T-helper 9 cell (primary cell): ENCODE measurements around the gene UNC5C.

Experiments
- DNase-seq: peaks from one replicate; pipeline ENCODE4 v3.0.0-alpha.2; 2020

UNC5C gene

DNA sequence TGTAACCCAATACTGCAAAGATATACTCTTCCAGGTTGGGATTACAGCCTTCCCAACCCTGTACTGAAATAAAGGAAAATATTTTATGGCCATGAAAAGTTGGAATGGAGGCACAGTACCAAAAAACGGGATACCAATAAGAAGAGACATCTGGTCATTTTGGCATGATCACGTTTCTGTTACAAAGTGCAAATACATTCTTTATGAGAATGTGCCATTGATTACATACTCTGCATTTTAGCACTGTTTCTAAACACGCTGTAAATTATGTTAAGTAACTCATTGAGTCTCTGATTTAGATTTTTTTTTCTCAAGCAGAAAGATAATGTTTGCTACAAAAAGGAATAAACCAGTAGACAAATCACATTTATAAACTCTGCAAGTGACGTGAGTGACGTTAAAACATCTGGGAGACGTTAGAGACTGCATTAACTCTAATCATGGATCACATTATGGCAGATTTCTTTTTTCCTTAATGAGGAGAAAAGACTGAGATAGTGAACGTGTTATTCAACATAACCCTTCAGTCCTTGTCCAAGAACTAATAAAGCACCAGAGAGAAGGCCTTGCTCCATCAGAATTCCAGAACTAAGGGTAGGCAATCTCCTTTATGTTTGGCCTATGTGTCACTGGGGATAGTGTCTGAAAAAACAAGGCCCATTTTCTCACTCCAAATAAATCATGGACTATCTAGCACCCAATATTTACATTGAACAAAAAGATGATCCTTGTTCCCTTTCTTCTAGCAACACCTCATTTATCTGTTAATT lies 31.0 kb downstream of the UNC5C start:
- DNase-seq, result no peak

DNA sequence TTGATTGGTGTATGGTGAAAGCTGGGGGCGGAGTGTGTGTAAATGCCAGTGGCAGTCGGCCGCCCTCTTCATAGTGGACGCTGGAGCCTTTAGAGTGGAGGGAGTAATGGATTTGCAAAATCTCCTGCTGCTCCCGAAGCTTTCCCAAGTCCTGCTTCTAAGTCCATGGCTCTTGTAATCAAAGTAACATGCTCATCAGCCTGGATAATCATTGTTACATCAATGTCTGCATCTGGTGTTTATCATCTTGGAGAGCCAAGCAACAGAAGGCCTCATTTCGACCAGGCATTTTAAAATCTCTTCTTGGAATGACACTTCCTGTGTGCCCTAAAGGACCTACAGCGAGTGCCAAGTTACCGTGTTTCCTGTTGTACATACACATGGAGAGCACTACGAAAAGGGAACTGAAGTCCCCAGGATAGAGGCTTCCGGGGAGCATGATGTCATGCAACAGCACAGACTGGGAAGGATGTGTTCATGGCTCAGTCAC lies 32.2 kb downstream of the UNC5C start:
- no peak for DNase-seq

DNA sequence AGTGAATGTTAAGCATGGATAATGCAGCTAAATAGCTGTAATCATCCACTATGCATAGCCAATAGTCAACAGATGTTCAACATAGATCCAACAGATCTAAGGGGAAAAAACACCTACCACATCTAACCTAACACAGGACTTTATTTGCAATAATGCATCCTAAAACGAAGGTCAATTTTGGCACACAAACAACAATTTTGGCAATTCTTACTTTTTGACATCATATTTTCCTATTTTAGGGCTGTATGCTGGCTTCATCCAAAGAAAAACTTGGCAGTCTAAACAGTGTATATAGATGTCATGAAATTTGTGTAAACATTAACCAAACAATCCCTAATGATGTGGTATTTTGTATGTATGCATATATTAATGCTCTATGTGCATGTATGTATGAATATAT lies 33.2 kb downstream of the UNC5C start:
- DNase-seq, result no peak

DNA sequence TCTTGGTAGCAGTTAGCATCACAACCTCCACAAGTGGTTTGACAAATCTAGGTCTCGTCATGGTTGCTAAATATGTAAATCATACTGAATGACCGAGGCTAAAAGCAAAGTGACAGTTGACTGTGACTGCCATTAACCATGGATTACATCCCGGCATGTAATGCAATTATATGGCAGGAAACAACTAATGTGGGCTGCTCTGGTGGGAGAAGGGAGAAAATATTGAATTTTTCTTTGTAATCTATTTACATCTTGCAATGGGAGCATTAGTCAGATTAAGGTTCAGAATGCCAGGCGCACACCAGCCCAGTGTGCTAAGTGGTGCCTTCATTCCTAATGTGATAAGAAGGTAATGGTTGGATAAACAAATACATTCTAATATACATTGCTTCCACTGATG lies 35.8 kb downstream of the UNC5C start:
- DNase-seq, result no peak

DNA sequence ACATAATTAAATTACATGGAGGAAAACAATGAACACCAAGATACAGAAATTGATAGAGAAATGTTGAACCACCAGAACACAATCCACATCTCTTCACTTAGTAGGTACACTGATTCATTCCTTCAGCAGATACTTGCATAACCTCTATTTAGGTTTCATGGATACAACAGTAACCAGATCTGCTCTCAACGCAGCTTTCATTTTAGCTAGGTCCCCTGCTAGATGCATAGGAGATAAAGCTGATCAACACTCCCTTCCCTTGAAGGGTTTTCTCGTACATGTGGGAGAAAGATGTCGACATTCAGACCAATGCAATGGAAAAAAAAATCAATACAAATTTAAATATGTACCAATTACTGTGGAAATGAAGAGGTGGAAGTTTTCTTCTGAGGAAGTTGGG lies 37.3 kb downstream of the UNC5C start:
- DNase-seq, result no peak

DNA sequence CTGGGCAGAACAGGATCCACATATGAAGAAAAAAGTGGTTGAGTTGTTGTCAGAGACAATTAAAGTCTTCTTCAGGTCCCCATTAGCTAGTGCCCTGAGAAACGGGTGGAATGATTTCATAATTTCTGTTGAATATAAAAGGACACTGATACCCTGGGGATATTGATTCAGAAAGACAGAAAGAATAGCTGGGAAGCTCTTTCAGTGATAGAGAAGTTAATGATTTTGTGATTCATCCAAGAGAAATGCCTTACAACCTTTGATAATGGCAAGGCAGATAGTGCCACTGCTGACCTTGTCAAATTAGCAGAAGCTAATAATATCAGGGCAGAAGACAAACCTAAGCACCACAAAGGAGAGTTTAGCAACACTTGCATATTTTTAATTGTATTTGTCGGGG lies 37.9 kb downstream of the UNC5C start:
- no peak for DNase-seq

DNA sequence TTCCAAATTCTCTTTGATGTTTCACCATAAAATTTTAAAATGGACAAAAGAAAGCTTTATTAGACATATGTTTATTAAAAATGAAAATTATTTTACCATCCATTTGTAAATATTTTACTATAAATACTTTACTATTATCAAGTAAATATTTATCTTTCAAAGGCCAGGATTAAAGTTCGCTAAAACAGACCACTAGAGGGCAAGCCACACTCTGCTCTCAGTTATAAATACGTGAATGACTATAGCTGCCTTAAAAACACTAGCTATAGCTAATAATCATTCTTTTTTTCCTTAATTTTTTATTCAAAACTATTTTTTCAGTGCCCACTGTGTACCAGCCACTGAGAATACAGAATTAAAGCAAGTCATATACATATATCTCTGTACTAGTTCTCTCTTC lies 38.6 kb downstream of the UNC5C start:
- DNase-seq, result no peak

DNA sequence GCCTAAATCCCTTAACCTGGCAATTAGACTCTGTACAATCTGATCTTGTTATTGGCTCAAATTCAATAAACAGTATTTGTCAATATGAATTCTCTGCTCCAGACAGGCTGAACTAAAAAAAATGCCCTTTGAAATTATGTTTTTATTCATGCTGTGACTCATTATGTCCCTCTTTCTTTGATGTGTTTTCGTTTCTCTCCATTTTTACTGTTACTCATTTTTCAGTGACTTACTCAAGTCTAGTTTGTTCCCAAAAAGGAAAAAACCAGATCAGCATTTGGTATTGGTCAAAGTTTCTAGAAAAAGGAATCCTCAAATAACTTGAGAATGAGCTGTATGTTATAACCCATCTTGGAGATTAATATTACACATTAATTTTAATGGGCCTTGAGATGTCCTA lies 40.4 kb downstream of the UNC5C start:
- DNase-seq, result no peak

DNA sequence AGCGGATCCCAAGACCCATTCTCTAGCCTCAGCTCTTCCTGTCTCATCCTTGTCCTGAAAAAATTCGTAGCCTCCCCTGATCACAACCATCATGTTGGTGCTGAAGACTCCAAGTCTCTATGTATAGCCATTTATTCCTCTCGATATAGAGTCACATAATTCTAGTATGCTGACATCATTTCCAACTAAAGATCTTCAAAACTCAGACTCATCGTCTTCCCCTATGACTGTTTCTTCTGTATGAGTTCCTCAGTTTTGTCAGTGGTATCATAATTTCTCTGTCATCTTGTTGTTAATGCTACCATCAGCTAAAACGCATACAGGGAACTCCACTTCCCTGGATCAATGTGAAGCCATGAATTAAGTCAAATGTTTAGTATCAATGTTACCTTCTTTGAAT lies 41.2 kb downstream of the UNC5C start:
- no peak for DNase-seq

DNA sequence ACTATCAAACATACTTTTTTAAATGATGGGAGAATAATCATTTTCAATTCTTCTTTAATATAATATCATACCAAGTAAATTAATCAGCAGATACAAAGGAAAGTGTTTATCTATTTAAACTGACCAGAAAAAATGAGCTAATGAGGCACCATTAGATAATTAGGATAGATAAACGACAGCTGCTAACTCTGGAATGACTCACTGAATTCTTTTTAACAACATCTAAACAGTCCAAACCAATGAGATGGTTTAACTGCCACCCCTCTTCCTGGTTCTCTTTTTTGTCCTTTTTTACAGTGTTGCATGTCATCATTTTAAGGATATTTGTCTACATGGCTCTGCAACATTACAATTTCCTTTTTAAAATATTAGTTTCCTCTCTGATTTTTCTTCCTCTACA lies 41.6 kb downstream of the UNC5C start:
- DNase-seq, result no peak

DNA sequence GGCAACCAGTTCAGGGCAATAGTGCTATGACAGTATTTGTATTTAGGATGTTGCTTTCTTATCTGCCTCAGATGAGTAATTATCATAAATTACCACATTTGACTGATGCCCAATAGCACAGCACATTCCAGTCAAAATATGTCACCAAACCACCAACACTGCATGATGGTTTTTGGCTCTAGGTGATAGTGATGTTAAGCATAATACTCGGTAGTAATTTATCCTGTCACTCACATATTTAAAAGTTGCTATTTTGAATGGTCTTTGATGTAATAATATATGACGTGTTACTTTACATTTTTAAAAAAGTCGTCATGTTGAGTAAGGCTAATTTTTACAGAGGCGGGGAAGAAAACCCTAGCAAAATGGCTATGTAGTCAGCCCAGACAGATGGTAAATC lies 42.5 kb downstream of the UNC5C start:
- DNase-seq, result no peak

DNA sequence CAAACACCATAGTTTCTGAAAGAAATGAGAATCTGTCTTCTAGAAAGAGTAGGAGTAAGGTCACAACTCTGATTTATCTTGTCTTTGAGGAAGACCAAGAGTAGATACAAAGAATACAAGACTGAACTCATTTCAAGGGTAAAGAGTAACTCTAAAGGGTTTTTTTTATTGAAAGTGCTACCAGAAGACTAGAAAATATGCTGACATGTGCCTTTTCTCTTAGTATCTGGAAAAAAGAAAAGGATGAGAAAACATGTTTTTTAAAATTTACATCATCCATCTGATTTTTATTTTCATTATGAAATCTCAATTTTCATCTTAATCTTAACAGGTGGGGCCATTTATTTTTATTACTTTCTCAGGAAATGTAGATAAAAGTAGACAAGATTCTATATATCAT lies 43.0 kb downstream of the UNC5C start:
- no peak for DNase-seq

DNA sequence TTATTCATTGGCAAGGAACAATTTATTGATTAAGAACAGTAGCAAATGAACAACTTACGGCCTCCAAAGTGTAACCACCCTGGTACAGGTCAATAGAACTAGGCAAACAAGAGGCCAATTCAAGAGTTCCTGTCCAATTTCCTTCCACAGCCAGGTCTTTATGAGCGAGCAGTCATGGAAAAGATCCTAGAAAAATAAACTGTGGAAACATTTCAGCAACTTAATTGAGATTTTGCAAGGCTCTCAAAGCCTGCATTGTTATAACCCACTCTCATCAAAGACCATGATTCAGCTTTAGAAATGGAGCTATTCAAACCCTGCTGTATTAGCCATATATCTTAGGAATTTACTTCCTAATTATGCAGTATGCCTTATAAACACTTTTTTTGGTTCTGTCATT lies 43.6 kb downstream of the UNC5C start:
- no peak for DNase-seq

DNA sequence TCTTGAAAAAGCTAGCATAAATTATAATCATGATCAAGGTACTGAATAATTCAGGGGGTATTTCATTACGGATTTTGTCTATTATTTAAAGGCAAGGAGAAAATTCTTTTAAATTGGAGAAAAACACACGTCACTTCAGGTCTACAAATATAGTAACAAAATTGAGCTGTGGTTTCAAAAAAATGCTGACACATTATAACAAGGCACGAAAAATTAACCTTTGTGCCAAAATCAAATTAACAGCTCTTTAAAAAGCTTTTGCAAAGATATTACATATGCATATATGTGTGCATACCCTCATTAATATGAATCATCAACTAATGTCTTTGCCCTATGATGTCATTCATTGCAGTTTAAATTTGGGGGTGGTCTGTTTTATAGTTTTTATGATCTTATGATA lies 44.3 kb downstream of the UNC5C start:
- DNase-seq, result no peak

DNA sequence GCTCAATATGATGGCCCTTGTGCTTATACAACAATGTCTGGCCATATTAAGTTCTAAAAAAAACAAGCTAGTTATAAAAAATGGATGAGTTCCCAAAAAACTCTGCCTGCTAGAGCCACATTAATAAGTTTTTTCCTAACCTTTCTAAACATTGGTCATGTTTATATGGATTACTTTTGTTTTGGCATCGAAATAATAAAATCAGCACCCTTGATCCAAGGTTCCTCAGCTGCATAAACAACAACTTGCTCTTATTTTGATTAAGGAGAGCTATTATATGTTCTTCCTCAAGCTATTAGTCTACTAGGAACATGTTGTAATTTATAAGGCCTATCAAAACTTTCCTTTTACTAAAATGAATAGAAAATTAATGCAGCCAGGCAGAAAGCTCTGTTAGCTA lies 48.4 kb downstream of the UNC5C start:
- DNase-seq, result no peak

DNA sequence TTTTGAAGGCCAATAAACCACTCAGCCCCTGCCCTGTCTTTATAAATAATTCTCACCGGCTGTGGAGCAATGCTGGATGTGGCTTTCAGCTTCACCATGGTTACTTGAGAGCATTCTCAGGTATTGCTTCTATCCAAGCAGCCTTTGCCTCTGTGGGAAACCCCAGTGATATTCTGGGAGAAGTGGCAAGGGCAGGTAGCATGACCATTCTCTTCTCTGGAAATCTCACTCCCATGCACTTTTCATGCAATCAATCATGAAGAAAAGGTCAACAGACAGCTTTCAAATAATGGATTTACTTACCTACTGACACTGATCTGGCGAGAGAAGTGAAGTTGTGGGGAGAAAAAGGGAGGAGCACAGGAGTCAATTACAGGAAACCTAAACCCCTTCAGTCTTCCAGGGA lies 49.5 kb downstream of the UNC5C start:
- DNase-seq, result no peak

DNA sequence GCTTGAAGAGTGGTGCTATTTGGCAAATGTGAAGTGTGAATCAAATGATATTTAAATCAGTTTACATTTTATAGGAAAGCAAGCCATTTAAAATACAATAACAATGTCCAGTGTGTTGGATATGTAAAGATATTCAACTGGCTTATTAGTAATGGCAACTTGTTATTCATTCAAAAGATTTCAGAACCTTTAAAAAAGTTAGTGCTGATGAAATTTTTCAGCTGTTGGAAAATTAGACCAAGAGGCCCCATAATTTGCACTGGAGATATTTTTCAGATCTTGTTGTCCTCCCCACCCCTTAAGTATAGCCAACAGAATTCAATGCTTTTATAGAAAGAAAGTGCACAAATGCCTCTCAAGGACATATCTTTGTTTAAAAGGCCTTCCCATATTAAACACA lies 54.6 kb downstream of the UNC5C start:
- DNase-seq, result no peak

DNA sequence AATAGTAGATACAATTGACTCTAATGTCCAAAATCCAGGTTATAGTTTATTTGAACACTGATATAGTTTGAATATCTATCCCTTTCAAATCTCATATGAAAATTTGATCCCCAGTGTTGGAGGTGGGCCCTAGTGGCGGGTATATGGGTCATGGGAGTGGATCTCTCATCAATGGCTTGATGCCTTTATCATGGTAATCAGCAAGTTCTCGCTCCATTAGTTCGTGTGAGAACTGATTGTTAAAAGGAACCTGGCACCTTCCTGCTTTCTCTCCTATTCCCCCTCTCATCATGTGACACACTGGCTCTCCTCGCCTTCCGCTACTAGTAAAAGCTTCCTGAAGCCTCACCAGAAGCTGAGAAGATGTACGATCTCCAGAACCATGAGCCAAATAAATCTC lies 70.1 kb downstream of the UNC5C start:
- no peak for DNase-seq

DNA sequence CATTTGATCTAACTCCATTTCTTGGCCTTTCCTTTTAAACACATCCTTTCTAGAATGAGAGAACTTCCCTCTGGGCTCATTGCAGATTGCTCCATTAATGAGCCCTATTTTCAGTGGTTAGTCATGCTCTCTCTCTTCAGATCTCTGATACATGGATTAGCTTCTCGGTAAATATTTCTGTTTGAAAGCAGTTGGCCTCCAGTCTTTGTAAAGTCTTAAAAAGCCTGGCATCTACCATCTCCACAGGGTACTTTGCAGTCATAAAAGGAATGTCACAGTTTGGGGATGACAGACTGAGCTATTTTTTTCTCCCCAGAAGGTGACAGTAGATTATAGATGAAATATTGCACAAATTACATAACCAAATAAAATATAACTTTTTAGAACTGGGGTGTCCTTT lies 72.7 kb downstream of the UNC5C start:
- DNase-seq, result no peak

DNA sequence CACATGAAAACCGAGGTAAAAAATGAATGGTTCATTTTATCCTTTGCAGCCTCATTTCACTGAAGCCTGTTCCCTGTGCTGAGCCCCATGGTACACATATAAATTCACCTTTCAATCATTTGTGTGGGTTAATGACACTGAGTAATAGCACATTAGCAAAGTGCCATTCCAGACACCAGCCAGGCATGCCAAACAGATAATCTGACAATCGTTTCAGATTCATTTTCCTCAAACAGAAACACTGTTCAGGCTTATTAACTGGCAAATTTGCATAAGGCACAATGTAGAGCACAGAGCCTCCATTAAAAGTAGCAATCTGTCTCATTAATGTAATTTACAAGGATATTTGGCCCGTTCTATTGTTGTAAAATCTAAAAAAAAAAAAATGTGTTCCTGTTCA lies 76.2 kb downstream of the UNC5C start:
- DNase-seq, result no peak

DNA sequence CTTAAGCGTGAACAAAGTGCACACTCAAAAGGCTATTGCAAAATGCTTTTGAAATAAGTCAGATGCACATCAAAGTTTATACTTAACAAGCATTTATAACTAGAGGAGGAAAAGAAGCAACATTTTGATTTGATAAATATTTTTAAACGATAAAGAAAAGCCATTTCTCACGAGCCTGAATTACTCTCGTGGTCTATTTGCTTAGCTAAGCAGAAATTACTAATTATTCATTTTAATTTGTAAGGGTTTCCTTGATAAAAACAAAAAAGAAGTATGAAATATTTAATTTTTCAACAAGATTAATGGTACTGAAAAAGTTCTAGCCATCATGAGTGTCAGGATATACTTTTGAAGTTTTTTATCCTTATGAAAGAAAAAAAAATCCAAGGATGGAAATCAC lies 78.2 kb downstream of the UNC5C start:
- DNase-seq, result no peak

DNA sequence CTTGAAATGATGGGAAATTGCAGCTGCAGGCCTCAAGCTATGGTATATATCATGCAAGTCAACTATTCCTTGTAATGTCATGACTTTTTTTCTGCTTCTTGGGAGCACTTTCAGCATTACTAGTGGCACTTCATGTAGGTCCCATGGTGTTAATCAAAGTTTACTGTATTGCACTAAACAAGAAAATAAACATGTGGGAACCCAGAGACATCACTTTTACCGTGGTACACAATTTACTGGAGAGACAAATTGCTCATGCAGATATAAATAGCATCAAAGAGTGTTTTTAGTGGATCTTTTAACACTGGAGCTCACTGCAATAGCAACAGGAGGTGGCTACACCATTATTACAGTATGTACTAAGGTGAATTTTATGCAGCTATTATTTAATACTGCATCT lies 79.2 kb downstream of the UNC5C start:
- no peak for DNase-seq

DNA sequence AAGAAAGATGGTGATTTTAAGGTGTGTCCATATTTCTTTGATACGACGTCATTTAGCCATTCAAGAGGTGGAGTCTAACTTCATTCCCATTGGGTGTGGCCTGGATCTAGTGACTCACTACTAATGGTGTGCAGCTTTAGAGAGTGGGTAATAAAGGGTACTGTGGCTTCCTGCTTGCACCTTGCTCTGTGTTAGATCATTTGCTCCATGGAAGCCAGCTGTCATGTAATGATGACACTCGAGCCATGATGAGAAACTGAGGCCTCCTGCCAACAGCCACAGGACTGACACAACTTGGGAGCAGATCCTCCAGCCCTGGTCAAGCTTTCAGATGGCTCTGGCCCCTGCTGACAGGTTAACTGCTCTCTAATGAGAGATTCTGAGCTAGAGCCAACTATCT lies 82.0 kb downstream of the UNC5C start:
- DNase-seq, result no peak

DNA sequence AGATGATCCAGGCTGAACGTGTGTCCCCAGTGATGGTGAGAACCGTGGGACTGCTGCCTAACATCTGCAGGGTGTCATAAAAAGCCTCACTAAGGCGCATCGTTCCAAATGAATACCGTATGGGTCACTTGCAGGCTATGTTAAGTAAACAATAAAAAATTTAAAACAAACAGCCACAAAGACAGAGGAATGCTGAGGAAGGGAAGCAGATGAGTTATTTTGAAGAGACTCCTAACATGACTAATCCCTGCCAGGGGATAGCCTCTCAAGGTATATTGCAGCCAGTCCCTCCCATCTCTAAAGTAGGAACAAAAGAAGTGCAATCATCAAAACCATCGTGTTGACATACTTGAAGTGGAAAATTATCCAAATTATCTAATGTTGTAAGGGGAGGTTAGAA lies 83.8 kb downstream of the UNC5C start:
- DNase-seq, result no peak

DNA sequence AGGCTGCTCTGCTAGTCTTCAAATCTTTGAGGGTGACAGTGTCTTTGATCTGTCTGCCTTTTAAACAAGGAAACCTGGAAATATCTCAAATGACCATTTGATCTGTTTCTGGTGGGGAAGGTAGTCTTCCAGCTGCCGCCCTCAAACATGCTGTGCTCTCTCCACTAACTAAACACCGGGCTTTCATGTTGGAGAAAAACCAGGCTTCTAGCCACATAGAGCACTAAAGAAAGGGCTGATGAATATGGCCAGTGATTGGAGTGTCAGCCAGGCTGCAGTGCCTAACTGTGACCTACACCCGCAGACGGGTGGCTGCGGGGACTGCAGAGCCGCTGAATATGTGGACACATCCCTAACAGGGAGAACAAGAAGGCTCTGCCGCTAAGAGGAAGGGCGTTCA lies 85.9 kb downstream of the UNC5C start:
- DNase-seq, result no peak
